HAP-1 (cell line): ENCODE results near the gene SLC13A2.
A peak's percentile ranks its signal among the peaks of the same experiment; 100 is the strongest.

Experiments
- DNase-seq, 2 experiments: peaks; one replicate each; pipeline ENCODE4 v3.0.0-alpha.2; 2016 to 2020; ENCODE audit warnings: low spot score in 2 of 2
- H3K27me3 ChIP-seq: fragments of 250-450 bp; sonication (Bioruptor Pico); 2 replicates; pipeline ENCODE4 v1.5.1; 2020; ENCODE audit warnings: low read depth, mild to moderate bottlenecking, moderate library complexity
- H3K36me3 ChIP-seq: fragments of 250-450 bp; sonication (Bioruptor Pico); replicated peaks from 2 replicates; pipeline ENCODE4 v1.5.1; 2020; ENCODE audit warnings: mild to moderate bottlenecking
- H3K4me1 ChIP-seq: fragments of 250-450 bp; sonication (Bioruptor Pico); 2 replicates; pipeline ENCODE4 v1.5.1; 2020; ENCODE audit warnings: mild to moderate bottlenecking
- H3K4me3 ChIP-seq: fragments of 250-450 bp; sonication (Bioruptor Pico); 2 replicates; pipeline ENCODE4 v1.5.1; 2020; ENCODE audit warnings: mild to moderate bottlenecking, moderate library complexity
- H3K9me3 ChIP-seq: fragments of 250-450 bp; sonication (Bioruptor Pico); 2 replicates; pipeline ENCODE4 v1.5.1; 2020; ENCODE audit warnings: mild to moderate bottlenecking, moderate library complexity
- in situ Hi-C: fragments of 300-500 bp; cut with MboI; formaldehyde crosslinking; loops from 3 replicates; pipeline ENCODE4 v1.14.3; 2020; ENCODE audit warnings: low sequenced_read_pairs, inconsistent platforms, mixed read lengths

Gene SLC13A2

GRCh38 chr17:28476076-28476865, 2.8 kb downstream of the SLC13A2 start:
- H3K4me1 ChIP-seq: peaks cover 4% of the 10 kb centered on the region
- no peaks in the 10 kb centered on the region; the same call in 1 of the 2 replicates for H3K27me3 ChIP-seq
- H3K9me3 ChIP-seq: no peaks in the 10 kb centered on the region
- in situ Hi-C loops: no loop called here
- H3K4me3 ChIP-seq: no peak overlapping the region
- no peaks in the 10 kb centered on the region for H3K36me3 ChIP-seq
- no peak for DNase-seq

- Histone ChIP-seq H3K27me3 (no peaks in the 10 kb centered on the region; the same call in 1 of the 2 replicates), H3K4me3 (no peak overlapping the region), H3K36me3 (no peaks in the 10 kb centered on the region), H3K9me3 (no peaks in the 10 kb centered on the region), H3K4me1 (peaks cover 16% of the 10 kb centered on the region)
- no peak for DNase-seq
- in situ Hi-C loops: no loop called here
These were observed 4.5 kb downstream of the SLC13A2 start for GRCh38 chr17:28477928-28478327.

- in situ Hi-C loops: no loop called here
- no peak for DNase-seq
- peaks cover 16% of the 10 kb centered on the region for H3K4me1 ChIP-seq
These were observed 5.5 kb downstream of the SLC13A2 start for GRCh38 chr17:28478712-28479615.

GRCh38 chr17:28480278-28480677, 6.8 kb downstream of the SLC13A2 start:
- Histone ChIP-seq H3K36me3 (no peaks in the 10 kb centered on the region), H3K4me3 (no peak overlapping the region), H3K4me1 (peaks cover 16% of the 10 kb centered on the region), H3K27me3 (no peaks in the 10 kb centered on the region; the same call in 1 of the 2 replicates), H3K9me3 (no peaks in the 10 kb centered on the region)
- in situ Hi-C loops: no loop called here
- DNase-seq: no peak

More at GRCh38 chr17:28478712-28479615, 5.5 kb downstream of the SLC13A2 start:
- Histone ChIP-seq H3K4me3 (no peak overlapping the region), H3K36me3 (no peaks in the 10 kb centered on the region), H3K9me3 (no peaks in the 10 kb centered on the region), H3K27me3 (no peaks in the 10 kb centered on the region; the same call in 1 of the 2 replicates)

- Histone ChIP-seq H3K9me3 (no peaks in the 10 kb centered on the region), H3K27me3 (no peaks in the 10 kb centered on the region; the same call in 1 of the 2 replicates), H3K4me1 (peaks cover 16% of the 10 kb centered on the region), H3K36me3 (no peaks in the 10 kb centered on the region), H3K4me3 (no peak overlapping the region)
- no peak for DNase-seq
- in situ Hi-C loops: no loop called here
These were observed 7.5 kb downstream of the SLC13A2 start for GRCh38 chr17:28480799-28481571.

GRCh38 chr17:28482551-28483199, 9.2 kb downstream of the SLC13A2 start:
- Histone ChIP-seq H3K36me3 (no peaks in the 10 kb centered on the region), H3K4me1 (peaks cover 16% of the 10 kb centered on the region), H3K4me3 (no peak overlapping the region), H3K9me3 (no peaks in the 10 kb centered on the region), H3K27me3 (no peaks in the 10 kb centered on the region)
- DNase-seq: peak; percentile 11 to 59
- in situ Hi-C loops: no loop called here

- H3K27me3 ChIP-seq: no peaks in the 10 kb centered on the region
These were observed 10.9 kb downstream of the SLC13A2 start for GRCh38 chr17:28484296-28484695.

GRCh38 chr17:28485049-28485448, 11.6 kb downstream of the SLC13A2 start:
- no peak overlapping the region for H3K4me3 ChIP-seq
- peaks cover 16% of the 10 kb centered on the region for H3K4me1 ChIP-seq
- H3K9me3 ChIP-seq: no peaks in the 10 kb centered on the region
- in situ Hi-C loops: no loop called here
- no peaks in the 10 kb centered on the region for H3K27me3 ChIP-seq
- H3K36me3 ChIP-seq: no peaks in the 10 kb centered on the region
- no peak for DNase-seq

More at GRCh38 chr17:28484296-28484695, 10.9 kb downstream of the SLC13A2 start:
- no peak overlapping the region for H3K4me3 ChIP-seq
- no peaks in the 10 kb centered on the region for H3K9me3 ChIP-seq
- H3K36me3 ChIP-seq: no peaks in the 10 kb centered on the region
- peaks cover 16% of the 10 kb centered on the region for H3K4me1 ChIP-seq
- DNase-seq: no peak
- in situ Hi-C loops: no loop called here

- H3K9me3 ChIP-seq: no peaks in the 10 kb centered on the region
- in situ Hi-C loops: no loop called here
- H3K27me3 ChIP-seq: peaks cover 3% of the 10 kb centered on the region; the same call in 1 of the 2 replicates
- no peak overlapping the region for H3K4me3 ChIP-seq
- no peaks in the 10 kb centered on the region for H3K4me1 ChIP-seq
- no peak for DNase-seq
- no peaks in the 10 kb centered on the region for H3K36me3 ChIP-seq
These were observed 14.6 kb downstream of the SLC13A2 start for GRCh38 chr17:28487881-28488532.

GRCh38 chr17:28488533-28489276, 15.3 kb downstream of the SLC13A2 start:
- H3K9me3 ChIP-seq: no peaks in the 10 kb centered on the region
- in situ Hi-C loops: no loop called here
- H3K4me1 ChIP-seq: no peaks in the 10 kb centered on the region
- peaks cover 3% of the 10 kb centered on the region; the same call in 1 of the 2 replicates for H3K27me3 ChIP-seq
- H3K4me3 ChIP-seq: no peak overlapping the region
- no peak for DNase-seq
- no peaks in the 10 kb centered on the region for H3K36me3 ChIP-seq

- H3K9me3 ChIP-seq: no peaks in the 10 kb centered on the region
- DNase-seq: no peak
- H3K36me3 ChIP-seq: no peaks in the 10 kb centered on the region
- no peak overlapping the region for H3K4me3 ChIP-seq
- peaks cover 10% of the 10 kb centered on the region; the same call in 1 of the 2 replicates for H3K27me3 ChIP-seq
- no peaks in the 10 kb centered on the region for H3K4me1 ChIP-seq
- in situ Hi-C loops: no loop called here
These were observed 17.8 kb downstream of the SLC13A2 start for GRCh38 chr17:28491286-28491685.

GRCh38 chr17:28491860-28492259, 18.4 kb downstream of the SLC13A2 start:
- H3K27me3 ChIP-seq: peaks cover 10% of the 10 kb centered on the region; the same call in 1 of the 2 replicates
- H3K4me1 ChIP-seq: no peaks in the 10 kb centered on the region
- H3K9me3 ChIP-seq: no peaks in the 10 kb centered on the region
- DNase-seq: no peak
- H3K36me3 ChIP-seq: no peaks in the 10 kb centered on the region
- no peak overlapping the region for H3K4me3 ChIP-seq
- in situ Hi-C loops: no loop called here
